ENCODE results near the gene RGS9. TPM values are rescaled to one million over a fixed set of nuclear protein-coding genes. Genes with fewer than 3 reads are reported as not detected.

The RGS9 gene
- total and polyA plus RNA-seq, 2 experiments from 2014 or later: 12.8 to 29.6 TPM

DNA sequence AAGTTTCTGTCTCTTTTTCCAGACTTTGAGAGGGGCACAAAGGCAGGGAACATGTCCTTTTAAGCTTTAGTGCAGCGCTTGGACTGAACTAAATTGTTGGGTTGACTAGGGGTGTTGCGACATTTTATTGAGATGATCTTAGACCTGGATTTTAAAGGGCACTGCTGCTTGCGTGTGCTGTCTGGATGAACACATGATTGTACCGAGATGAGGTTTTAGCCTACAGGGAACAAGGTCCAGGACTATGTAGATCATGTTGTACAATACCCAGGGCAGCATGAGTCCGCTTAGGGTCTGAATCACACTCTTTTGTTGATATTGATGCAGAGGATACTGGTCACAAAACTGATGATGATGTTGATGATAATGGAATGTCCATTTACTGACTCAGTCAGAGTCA is 5.2 kb upstream of the RGS9 start (continued):
- TF ChIP-seq ZNF331 (CRISPR knock-in tag; IDR thresholded peaks at IDR 0.05; ENCODE audit: low read depth) (no peak), POLR2AphosphoS5 (IDR thresholded peaks at IDR 0.05; ENCODE audit: low read depth) (no peak), ZNF462 (CRISPR knock-in tag; IDR thresholded peaks at IDR 0.05) (no peak), EZH2 (IDR thresholded peaks at IDR 0.05; ENCODE audit: low read depth, unreplicated experiment) (no peak)

DNA sequence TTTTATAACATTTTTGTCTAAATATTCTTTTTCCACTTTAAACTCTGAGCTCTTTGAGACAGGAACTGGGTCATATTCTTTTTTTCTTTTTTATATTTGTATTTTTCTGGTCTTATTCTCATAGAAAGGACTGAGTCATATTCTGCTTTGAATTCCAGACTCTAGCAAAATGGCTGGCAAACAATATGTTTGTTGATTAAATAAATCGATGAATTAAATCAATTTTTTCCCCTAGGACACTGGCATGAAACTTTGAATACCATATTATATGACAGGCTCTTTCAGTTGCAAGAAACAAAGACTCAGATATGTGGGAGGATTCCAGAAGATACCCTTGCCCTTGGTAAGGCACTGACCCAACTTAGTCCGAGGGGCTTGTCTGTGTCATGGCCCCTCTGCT is 3.1 kb upstream of the RGS9 start:
- H3K36me3 Mint-ChIP-seq (ENCODE audit: low read depth): no peaks in the 10 kb centered on the region
- H3K9me3 Mint-ChIP-seq: no peaks in the 10 kb centered on the region
- peaks cover 25% of the 10 kb centered on the region for H3K27me3 Mint-ChIP-seq (ENCODE audit: insufficient read depth, low read depth, poor library complexity)
- TF ChIP-seq, protein P1, sequence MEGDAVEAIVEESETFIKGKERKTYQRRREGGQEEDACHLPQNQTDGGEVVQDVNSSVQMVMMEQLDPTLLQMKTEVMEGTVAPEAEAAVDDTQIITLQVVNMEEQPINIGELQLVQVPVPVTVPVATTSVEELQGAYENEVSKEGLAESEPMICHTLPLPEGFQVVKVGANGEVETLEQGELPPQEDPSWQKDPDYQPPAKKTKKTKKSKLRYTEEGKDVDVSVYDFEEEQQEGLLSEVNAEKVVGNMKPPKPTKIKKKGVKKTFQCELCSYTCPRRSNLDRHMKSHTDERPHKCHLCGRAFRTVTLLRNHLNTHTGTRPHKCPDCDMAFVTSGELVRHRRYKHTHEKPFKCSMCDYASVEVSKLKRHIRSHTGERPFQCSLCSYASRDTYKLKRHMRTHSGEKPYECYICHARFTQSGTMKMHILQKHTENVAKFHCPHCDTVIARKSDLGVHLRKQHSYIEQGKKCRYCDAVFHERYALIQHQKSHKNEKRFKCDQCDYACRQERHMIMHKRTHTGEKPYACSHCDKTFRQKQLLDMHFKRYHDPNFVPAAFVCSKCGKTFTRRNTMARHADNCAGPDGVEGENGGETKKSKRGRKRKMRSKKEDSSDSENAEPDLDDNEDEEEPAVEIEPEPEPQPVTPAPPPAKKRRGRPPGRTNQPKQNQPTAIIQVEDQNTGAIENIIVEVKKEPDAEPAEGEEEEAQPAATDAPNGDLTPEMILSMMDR (conservative IDR thresholded peaks at IDR 0.05; ENCODE audit: low read depth in 2 of 2): no peak
- no peak for TF ChIP-seq CREB1 (CRISPR knock-in tag; IDR thresholded peaks at IDR 0.05; ENCODE audit: low read depth)
- no peak for TF ChIP-seq EZH2 (IDR thresholded peaks at IDR 0.05; ENCODE audit: low read depth, unreplicated experiment)
- TF ChIP-seq ZNF462 (CRISPR knock-in tag; IDR thresholded peaks at IDR 0.05): no peak

More for the DNA sequence above, 3.1 kb upstream of the RGS9 start:
- ATAC-seq: no peak
- peaks cover 4% of the 10 kb centered on the region; the same call in 1 of the 2 replicates for H3K4me1 ChIP-seq (ENCODE audit: insufficient read depth)
- H2AFZ ChIP-seq: peak overlapping the region; percentile 59; the same call in 1 of the 2 replicates
- no peaks in the 10 kb centered on the region for H3K79me2 ChIP-seq (replicated peaks; ENCODE audit: insufficient read depth)
- no peak overlapping the region for H3K4me3 Mint-ChIP-seq
- H3K4me3 ChIP-seq: no peak overlapping the region
- H3F3A ChIP-seq (replicated peaks; ENCODE audit: low read depth): no peaks in the 10 kb centered on the region
- no peak overlapping the region for H3K27ac Mint-ChIP-seq
- H3K4me1 Mint-ChIP-seq: peaks cover 16% of the 10 kb centered on the region; the same call in 2 of the 3 replicates
- H3K9me2 ChIP-seq (ENCODE audit: insufficient read depth): no peaks in the 10 kb centered on the region
- no peak for DNase-seq (ENCODE audit: low spot score)
- H3K27ac ChIP-seq (ENCODE audit: low read depth): no peak overlapping the region
- H3K4me2 ChIP-seq: no peak overlapping the region
- peaks cover 14% of the 10 kb centered on the region for H3K27me3 ChIP-seq (ENCODE audit: insufficient read depth)
- H3K36me3 ChIP-seq (ENCODE audit: insufficient read depth): no peaks in the 10 kb centered on the region
- H4K20me1 ChIP-seq (replicated peaks; ENCODE audit: insufficient read depth): no peaks in the 10 kb centered on the region
